K562 (cell line): ENCODE measurements around the gene CLNK. TPM values are rescaled to one million over a fixed set of nuclear protein-coding genes. Genes with fewer than 3 reads are reported as not detected.

Experiments used
- ATAC-seq: fragments of 200-7000 bp; cut with Tn5 transposase; 3 replicates; pipeline ENCODE4 v1.9.1; 2020; ENCODE audit warnings: moderate library complexity
- BruUV-seq: library from RNA; stranded (reverse); fragments of 400-500 nt; replicated peaks from 2 replicates; lab custom pipeline; 2021; lab: Mats Ljungman, UMichigan
- CTCF ChIA-PET: fragments of 300-600 bp; formaldehyde crosslinking; extraction: SDS; loops from one replicate; lab custom pipeline; 2021; ENCODE audit warnings: low intra/inter-chr PET ratio; lab: Yijun Ruan, JAX
- POLR2A ChIA-PET: fragments of 300-600, 350-650 bp; sonication (Branson Sonifier 250); formaldehyde crosslinking; extraction: SDS; loops from one replicate; lab custom pipeline; 2021; ENCODE audit warnings: antibody characterized with exemption, inconsistent platforms; lab: Yijun Ruan, JAX
- DNase-seq, 4 experiments: peaks; one replicate each; pipeline versions ENCODE4 v3.0.0 to v3.0.0-alpha.2; 2011 to 2018; ENCODE audit warnings: low spot score in 3 of 4, mixed read lengths in 3 of 4; ENCODE audit errors: extremely low read depth in 1 of 4
- FAIRE-seq: peaks from 2 replicates; lab custom pipeline; 2011; peaks lifted over from hg19 to GRCh38; lab: Jason Lieb, UNC
- H2AFZ ChIP-seq: 2 replicates; pipeline ENCODE4 v1.6.0; 2011; ENCODE audit warnings: low read depth, low read length, control low read depth, inconsistent platforms
- H3K27ac ChIP-seq: fragments of 200-600 bp; 3 replicates; pipeline ENCODE4 v1.8.0; 2011; ENCODE audit warnings: low read depth, mild to moderate bottlenecking, control low read depth, inconsistent platforms, low read length, moderate library complexity, mixed read lengths; ENCODE audit errors: extremely low read depth
- H3K27me3 ChIP-seq, 2 experiments: fragments of 300-600 bp in 1 of 2; 2 replicates in 1 of 2; 3 replicates in 1 of 2; pipeline versions ENCODE4 v1.6.0 to v1.8.0; 2011; ENCODE audit warnings: inconsistent platforms in 2 of 2, low read length in 2 of 2, mild to moderate bottlenecking in 1 of 2, mixed read lengths in 1 of 2, moderate library complexity in 1 of 2; ENCODE audit not compliant: control insufficient read depth in 2 of 2, insufficient read depth in 2 of 2
- H3K36me3 ChIP-seq: fragments of 300-600 bp; 3 replicates; pipeline ENCODE4 v1.8.0; 2011; ENCODE audit warnings: mild to moderate bottlenecking, low read length, inconsistent platforms; ENCODE audit not compliant: control insufficient read depth, insufficient read depth
- H3K4me1 ChIP-seq, 2 experiments: fragments of 200-600 bp in 1 of 2; replicated peaks in 1 of 2; 2 replicates in 1 of 2; 3 replicates in 1 of 2; pipeline versions ENCODE4 v1.5.1 to v1.8.0; 2011; ENCODE audit warnings: inconsistent platforms in 2 of 2, low read length in 2 of 2, mild to moderate bottlenecking in 1 of 2, mixed read lengths in 1 of 2, moderate library complexity in 1 of 2; ENCODE audit not compliant: control insufficient read depth in 2 of 2, insufficient read depth in 2 of 2
- H3K4me2 ChIP-seq: 2 replicates; pipeline ENCODE4 v1.6.1; 2011; ENCODE audit warnings: low read length, control low read depth, inconsistent platforms, mixed read lengths; ENCODE audit not compliant: insufficient read depth
- H3K4me3 ChIP-seq: fragments of 200-600 bp; sonication (generic), shearing (Covaris generic); 2 replicates; pipeline ENCODE4 v1.5.1; 2016; ENCODE audit warnings: control low read depth, inconsistent platforms
- H3K79me2 ChIP-seq: fragments of 200-600 bp; 3 replicates; pipeline ENCODE4 v1.8.0; 2011; ENCODE audit warnings: low read length, inconsistent platforms; ENCODE audit not compliant: control insufficient read depth, insufficient read depth
- H3K9ac ChIP-seq, 2 experiments: 2 replicates each; pipeline versions ENCODE4 v1.6.0 to v1.6.1; 2011; ENCODE audit warnings: low read depth in 2 of 2, low read length in 2 of 2, control low read depth in 1 of 2, inconsistent platforms in 1 of 2, mild to moderate bottlenecking in 1 of 2, mixed read lengths in 1 of 2; ENCODE audit not compliant: insufficient read depth in 1 of 2
- H3K9me1 ChIP-seq: one replicate; pipeline ENCODE4 v1.6.0; 2011; ENCODE audit warnings: inconsistent platforms, mild to moderate bottlenecking, low read length, moderate library complexity; ENCODE audit not compliant: control insufficient read depth, insufficient read depth
- H3K9me3 ChIP-seq: replicated peaks from 2 replicates; pipeline ENCODE4 v1.5.1; 2011; ENCODE audit warnings: low read depth, low read length, inconsistent platforms; ENCODE audit not compliant: control insufficient read depth, insufficient read depth
- H4K20me1 ChIP-seq: replicated peaks from 2 replicates; pipeline ENCODE4 v1.6.1; 2011; ENCODE audit warnings: low read length, inconsistent platforms, mixed read lengths; ENCODE audit not compliant: control insufficient read depth, insufficient read depth
- ZFX ChIP-seq: sonication (generic); formaldehyde crosslinking; IDR thresholded peaks from 2 replicates; pipeline ENCODE4 v1.8.0; 2022; ENCODE audit warnings: mild to moderate bottlenecking, missing genetic modification reagents, moderate library complexity
- ZNF134 ChIP-seq: fragments of 250-450 bp; sonication (Bioruptor Pico); conservative IDR thresholded peaks from 2 replicates; pipeline ENCODE4 v1.4.0; 2020
- WGBS: fragments of 100-300 bp; shearing (Covaris generic); methylation state at CpG from one replicate; pipeline ENCODE4 v1.1.6; 2016; ENCODE audit warnings: low coverage, mixed read lengths; ENCODE audit not compliant: insufficient coverage; ENCODE audit errors: missing lambda C conversion rate; 5-methylcytosine and 5-hydroxymethylcytosine counted together
- in situ Hi-C: fragments of 300-500 bp; cut with MboI; formaldehyde crosslinking; loops from 4 replicates; pipeline ENCODE4 v1.15.0; 2018; ENCODE audit warnings: inconsistent platforms, mixed read lengths
- intact Hi-C: fragments of 100-400 bp; cut with micrococcal nuclease; formaldehyde crosslinking; loops from 2 replicates; pipeline ENCODE4 v1.14.2; 2022
- polyA plus RNA-seq, 8 experiments: library from polyadenylated mRNA; depleted of rRNA in 4 of 8; stranded (reverse) in 5 of 8; unstranded in 3 of 8; fragments of >200 nt; fragmentation: Nextera tagmentation in 2 of 8; fragmentation: Illumina TruSeq in 1 of 8; extraction: Ambion mirVana in 2 of 8; extraction: Trizol in 1 of 8; gene quantifications; 2 replicates each; pipeline versions ENCODE4 v1.2.1 to v1.2.3, GENCODE V29; 2011 to 2014; ENCODE audit warnings: inconsistent platforms in 1 of 8, missing spikeins in 1 of 8
- total RNA-seq, 7 experiments: library from RNA; depleted of rRNA in 6 of 7; stranded (reverse); fragments of >200 nt in 6 of 7; fragmentation: Illumina TruSeq in 2 of 7; extraction: Trizol in 2 of 7; gene quantifications; 2 replicates each; pipeline versions ENCODE4 v1.2.1 to v1.2.3, GENCODE V29; 2011 to 2021; ENCODE audit warnings: low replicate concordance in 1 of 7
- TF ChIP-seq, protein P1 (sequence below), 3 experiments: fragments of 200-800 bp in 1 of 3; fragments of 250-450 bp in 1 of 3; fragments of 450-650 bp in 1 of 3; sonication (Bioruptor Pico) in 1 of 3; sonication (Bioruptor generic) in 1 of 3; formaldehyde crosslinking in 1 of 3; IDR thresholded peaks; 2 replicates each; pipeline versions ENCODE4 v1.6.1 to v1.8.0; 2016 to 2022; ENCODE audit warnings: mild to moderate bottlenecking in 2 of 3, missing genetic modification characterization in 2 of 3, missing compliant biosample characterization in 1 of 3, moderate library complexity in 1 of 3

Gene CLNK
- total and polyA plus RNA-seq, 9 of the 15 experiments (the other 6 are each of a cell fraction or from before 2014, with no cell fraction given): not detected

DNA sequence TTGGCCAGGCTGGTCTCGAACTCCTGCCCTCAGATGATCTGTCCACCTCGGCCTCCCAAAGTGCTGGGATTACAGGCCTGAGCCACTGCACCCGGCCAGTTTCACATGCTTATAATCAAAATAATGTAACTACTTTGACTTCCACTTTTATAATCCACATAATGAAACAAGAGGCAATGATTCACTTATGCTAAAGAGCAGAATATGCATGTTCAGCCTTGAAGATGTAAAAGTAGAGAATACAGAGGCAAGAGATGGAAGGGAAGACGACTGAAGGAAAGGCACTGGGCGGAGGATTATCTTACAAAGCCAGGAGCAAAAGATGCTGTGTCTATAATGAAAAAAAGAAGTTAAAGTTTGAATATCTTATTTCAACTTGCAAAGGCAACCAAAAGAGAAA lies 214.1 kb downstream of the CLNK start:
- WGBS: 29% methylated on average over 5 of the region's 5 CpGs
- Histone ChIP-seq H3K27ac (no peak overlapping the region), H3K4me2 (no peak overlapping the region), H3K9me1 (no peaks in the 10 kb centered on the region), H3K9ac (no peak overlapping the region), H3K4me1 (peaks cover 0 to 9% of the 10 kb centered on the region in 2 experiments; a peak in 2 of 5 replicates), H3K27me3 (no peaks in the 10 kb centered on the region), H2AFZ (no peak overlapping the region)
- in situ Hi-C loops: no loop called here
- CTCF ChIA-PET: no interaction called here
- DNase-seq: no peak
- no peak for TF ChIP-seq ZFX
- no peak for TF ChIP-seq ZNF134 (CRISPR knock-in tag)
- TF ChIP-seq, protein P1, sequence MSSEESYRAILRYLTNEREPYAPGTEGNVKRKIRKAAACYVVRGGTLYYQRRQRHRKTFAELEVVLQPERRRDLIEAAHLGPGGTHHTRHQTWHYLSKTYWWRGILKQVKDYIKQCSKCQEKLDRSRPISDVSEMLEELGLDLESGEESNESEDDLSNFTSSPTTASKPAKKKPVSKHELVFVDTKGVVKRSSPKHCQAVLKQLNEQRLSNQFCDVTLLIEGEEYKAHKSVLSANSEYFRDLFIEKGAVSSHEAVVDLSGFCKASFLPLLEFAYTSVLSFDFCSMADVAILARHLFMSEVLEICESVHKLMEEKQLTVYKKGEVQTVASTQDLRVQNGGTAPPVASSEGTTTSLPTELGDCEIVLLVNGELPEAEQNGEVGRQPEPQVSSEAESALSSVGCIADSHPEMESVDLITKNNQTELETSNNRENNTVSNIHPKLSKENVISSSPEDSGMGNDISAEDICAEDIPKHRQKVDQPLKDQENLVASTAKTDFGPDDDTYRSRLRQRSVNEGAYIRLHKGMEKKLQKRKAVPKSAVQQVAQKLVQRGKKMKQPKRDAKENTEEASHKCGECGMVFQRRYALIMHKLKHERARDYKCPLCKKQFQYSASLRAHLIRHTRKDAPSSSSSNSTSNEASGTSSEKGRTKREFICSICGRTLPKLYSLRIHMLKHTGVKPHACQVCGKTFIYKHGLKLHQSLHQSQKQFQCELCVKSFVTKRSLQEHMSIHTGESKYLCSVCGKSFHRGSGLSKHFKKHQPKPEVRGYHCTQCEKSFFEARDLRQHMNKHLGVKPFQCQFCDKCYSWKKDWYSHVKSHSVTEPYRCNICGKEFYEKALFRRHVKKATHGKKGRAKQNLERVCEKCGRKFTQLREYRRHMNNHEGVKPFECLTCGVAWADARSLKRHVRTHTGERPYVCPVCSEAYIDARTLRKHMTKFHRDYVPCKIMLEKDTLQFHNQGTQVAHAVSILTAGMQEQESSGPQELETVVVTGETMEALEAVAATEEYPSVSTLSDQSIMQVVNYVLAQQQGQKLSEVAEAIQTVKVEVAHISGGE (CRISPR knock-in tag; IDR thresholded peaks at IDR 0.05): no peak
- TF ChIP-seq, all 486 proteins: peak for 0
- Histone ChIP-seq H4K20me1 (no peaks in the 10 kb centered on the region), H3K4me3 (no peak overlapping the region), H3K36me3 (no peaks in the 10 kb centered on the region), H3K9me3 (no peaks in the 10 kb centered on the region), H3K79me2 (no peaks in the 10 kb centered on the region)
- FAIRE-seq (no peak), ATAC-seq (no peak)
- intact Hi-C loops: no loop called here
- POLR2A ChIA-PET: no interaction called here
- BruUV-seq: no TSS peak
